HepG2 (cell line): ENCODE measurements around the gene CD164L2. TPM values are rescaled to one million over a fixed set of nuclear protein-coding genes. Genes with fewer than 3 reads are reported as not detected.

Source experiments
- DMAP1 ChIP-seq: IDR thresholded peaks from 2 replicates; pipeline ENCODE4 v1.6.1; 2016
- ERF ChIP-seq: IDR thresholded peaks from 2 replicates; pipeline ENCODE4 v1.6.1; 2018; ENCODE audit warnings: missing biosample characterization, missing genetic modification reagents
- FOXP4 ChIP-seq: sonication (generic); formaldehyde crosslinking; IDR thresholded peaks from 2 replicates; pipeline ENCODE4 v1.4.0; 2020; ENCODE audit warnings: missing genetic modification reagents
- GABPB1 ChIP-seq: IDR thresholded peaks from 2 replicates; pipeline ENCODE4 v1.6.1; 2016; ENCODE audit warnings: mild to moderate bottlenecking, missing genetic modification reagents, moderate library complexity, missing compliant biosample characterization
- HNRNPUL1 ChIP-seq: fragments of 200-400 bp; formaldehyde crosslinking; IDR thresholded peaks from 2 replicates; pipeline ENCODE4 v1.6.1; 2017; ENCODE audit warnings: low read depth, mild to moderate bottlenecking, low read length, moderate library complexity
- MAZ ChIP-seq, 2 experiments: sonication (generic) in 1 of 2; formaldehyde crosslinking in 1 of 2; IDR thresholded peaks; 2 replicates each; pipeline versions ENCODE4 v1.5.0 to v1.6.1; 2012 to 2020; ENCODE audit warnings: low read depth in 2 of 2, mild to moderate bottlenecking in 2 of 2, borderline replicate concordance in 1 of 2, improper control_type of control experiment in 1 of 2, low read length in 1 of 2, missing genetic modification reagents in 1 of 2, moderate library complexity in 1 of 2
- MBD4 ChIP-seq: IDR thresholded peaks from 2 replicates; pipeline ENCODE4 v1.6.1; 2012; ENCODE audit warnings: low read length, inconsistent platforms, borderline replicate concordance
- MYC ChIP-seq: sonication (generic); formaldehyde crosslinking; IDR thresholded peaks from 2 replicates; pipeline ENCODE4 v1.9.0; 2021; ENCODE audit warnings: missing genetic modification reagents, borderline replicate concordance
- RXRB ChIP-seq: IDR thresholded peaks from 2 replicates; pipeline ENCODE4 v1.6.1; 2016; ENCODE audit warnings: borderline replicate concordance, missing genetic modification reagents, missing compliant biosample characterization
- SP4 ChIP-seq: sonication (generic); formaldehyde crosslinking; IDR thresholded peaks from 2 replicates; pipeline ENCODE4 v1.8.1; 2023; ENCODE audit warnings: mild to moderate bottlenecking, missing genetic modification reagents
- TARDBP ChIP-seq: sonication (generic); formaldehyde crosslinking; IDR thresholded peaks from 2 replicates; pipeline ENCODE4 v1.8.0; 2022; ENCODE audit warnings: mild to moderate bottlenecking, missing genetic modification reagents
- TFAP4 ChIP-seq: sonication (generic); IDR thresholded peaks from 2 replicates; pipeline ENCODE4 v1.6.1; 2016; ENCODE audit warnings: low read depth, borderline replicate concordance
- ZFP1 ChIP-seq: IDR thresholded peaks from 2 replicates; pipeline ENCODE4 v1.6.1; 2016
- ZGPAT ChIP-seq: IDR thresholded peaks from 2 replicates; pipeline ENCODE4 v1.6.1; 2016; ENCODE audit warnings: mild to moderate bottlenecking
- ZNF576 ChIP-seq: sonication (generic); formaldehyde crosslinking; IDR thresholded peaks from 2 replicates; pipeline ENCODE4 v1.4.0; 2020; ENCODE audit warnings: mild to moderate bottlenecking, missing genetic modification reagents
- ZNF691 ChIP-seq: sonication (generic); formaldehyde crosslinking; IDR thresholded peaks from 2 replicates; pipeline ENCODE4 v1.4.0; 2020; ENCODE audit warnings: missing genetic modification reagents, low read depth, mild to moderate bottlenecking, borderline replicate concordance
- ZNF790 ChIP-seq: sonication (generic); formaldehyde crosslinking; IDR thresholded peaks from 2 replicates; pipeline ENCODE4 v1.8.0; 2022; ENCODE audit warnings: missing genetic modification reagents, mild to moderate bottlenecking, borderline replicate concordance
- polyA plus RNA-seq, 8 experiments: library from polyadenylated mRNA; depleted of rRNA in 3 of 8; stranded (reverse) in 7 of 8; unstranded in 1 of 8; fragments of >200 nt; fragmentation: Illumina TruSeq in 4 of 8; extraction: Trizol in 4 of 8; gene quantifications; 2 replicates each; pipeline versions ENCODE4 v1.2.1 to v1.2.3, GENCODE V29; 2011 to 2016; ENCODE audit warnings: low read depth in 4 of 8, missing spikeins in 1 of 8, mixed read lengths in 1 of 8; ENCODE audit not compliant: insufficient read depth in 1 of 8
- total RNA-seq, 5 experiments: library from RNA; depleted of rRNA; stranded (reverse); fragments of >200 nt; fragmentation: Illumina TruSeq; extraction: Trizol; gene quantifications; 2 replicates each; pipeline ENCODE4 v1.2.3, GENCODE V29; 2016; ENCODE audit warnings: low read depth in 1 of 5
- TF ChIP-seq, protein P1 (sequence below): sonication (generic); formaldehyde crosslinking; IDR thresholded peaks from 2 replicates; pipeline ENCODE4 v1.4.0; 2020; ENCODE audit warnings: missing genetic modification reagents

CD164L2 gene
- total and polyA plus RNA-seq, 2 of the 13 experiments (the other 11 are each of a cell fraction or from before 2014, with no cell fraction given): not detected

GRCh38 chr1:27341525-27342252 lies 41.4 kb downstream of the CD164L2 start, which contains the start of gene SYTL1 (continued):
- peak; percentile 87 for TF ChIP-seq ZGPAT (CRISPR knock-in tag)
- no peak for TF ChIP-seq MBD4
- TF ChIP-seq MYC (CRISPR knock-in tag): peak; percentile 66; the same call in 1 of the 2 replicates
- TF ChIP-seq TARDBP: peak; percentile 66; the same call in 1 of the 2 replicates
- TF ChIP-seq SP4 (CRISPR knock-in tag): peak; percentile 50; the same call in 1 of the 2 replicates
- TF ChIP-seq GABPB1 (CRISPR knock-in tag): peak; percentile 79
- no peak for TF ChIP-seq ZNF576
- TF ChIP-seq HNRNPUL1: no peak
- TF ChIP-seq FOXP4 (CRISPR knock-in tag): 0 out of 2 replicates have a peak, but pooled peaks have one; percentile 40
- TF ChIP-seq ZFP1 (CRISPR knock-in tag): peak; percentile 39; the same call in 1 of the 2 replicates
- TF ChIP-seq TFAP4: peak; percentile 58; the same call in 1 of the 2 replicates
- TF ChIP-seq DMAP1 (CRISPR knock-in tag): peak; percentile 53; the same call in 1 of the 2 replicates
- TF ChIP-seq RXRB (CRISPR knock-in tag): peak; percentile 40; the same call in 1 of the 2 replicates
- TF ChIP-seq ERF (CRISPR knock-in tag): peak; percentile 21; the same call in 1 of the 2 replicates
- peak; percentile 53; the same call in 1 of the 2 replicates for TF ChIP-seq ZNF691 (CRISPR knock-in tag)
- TF ChIP-seq, protein P1, sequence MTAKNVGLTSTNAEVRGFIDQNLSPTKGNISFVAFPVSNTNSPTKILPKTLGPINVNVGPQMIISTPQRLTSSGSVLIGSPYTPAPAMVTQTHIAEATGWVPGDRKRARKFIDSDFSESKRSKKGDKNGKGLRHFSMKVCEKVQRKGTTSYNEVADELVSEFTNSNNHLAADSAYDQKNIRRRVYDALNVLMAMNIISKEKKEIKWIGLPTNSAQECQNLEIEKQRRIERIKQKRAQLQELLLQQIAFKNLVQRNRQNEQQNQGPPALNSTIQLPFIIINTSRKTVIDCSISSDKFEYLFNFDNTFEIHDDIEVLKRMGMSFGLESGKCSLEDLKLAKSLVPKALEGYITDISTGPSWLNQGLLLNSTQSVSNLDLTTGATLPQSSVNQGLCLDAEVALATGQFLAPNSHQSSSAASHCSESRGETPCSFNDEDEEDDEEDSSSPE: peak; percentile 69
- TF ChIP-seq MAZ (IDR thresholded peaks at IDR 0.05; ENCODE audit: borderline replicate concordance, low read depth, low read length): peak; percentile 82; the same call in 1 of the 2 replicates
- TF ChIP-seq MAZ (CRISPR knock-in tag; IDR thresholded peaks at IDR 0.05; ENCODE audit: low read depth): peak; percentile 65; the same call in 1 of the 2 replicates
- TF ChIP-seq ZNF790 (CRISPR knock-in tag): no peak
